K562 (cell line): Measurements from ENCODE around the gene ATP9A. TPM values are rescaled to one million over a fixed set of nuclear protein-coding genes. Genes with fewer than 3 reads are reported as not detected.

Experiments
- ATAC-seq: fragments of 200-7000 bp; cut with Tn5 transposase; 3 replicates; pipeline ENCODE4 v1.9.1; 2020; ENCODE audit warnings: moderate library complexity
- BruUV-seq: library from RNA; stranded (reverse); fragments of 400-500 nt; replicated peaks from 2 replicates; lab custom pipeline; 2021; lab: Mats Ljungman, UMichigan
- CTCF ChIA-PET: fragments of 300-600 bp; formaldehyde crosslinking; extraction: SDS; loops from one replicate; lab custom pipeline; 2021; ENCODE audit warnings: low intra/inter-chr PET ratio; lab: Yijun Ruan, JAX
- POLR2A ChIA-PET: fragments of 300-600, 350-650 bp; sonication (Branson Sonifier 250); formaldehyde crosslinking; extraction: SDS; loops from one replicate; lab custom pipeline; 2021; ENCODE audit warnings: antibody characterized with exemption, inconsistent platforms; lab: Yijun Ruan, JAX
- DNase-seq, 4 experiments: peaks; one replicate each; pipeline versions ENCODE4 v3.0.0 to v3.0.0-alpha.2; 2011 to 2018; ENCODE audit warnings: low spot score in 3 of 4, mixed read lengths in 3 of 4; ENCODE audit errors: extremely low read depth in 1 of 4
- FAIRE-seq: peaks from 2 replicates; lab custom pipeline; 2011; peaks lifted over from hg19 to GRCh38; lab: Jason Lieb, UNC
- H2AFZ ChIP-seq: 2 replicates; pipeline ENCODE4 v1.6.0; 2011; ENCODE audit warnings: low read depth, low read length, control low read depth, inconsistent platforms
- H3K27ac ChIP-seq: fragments of 200-600 bp; 3 replicates; pipeline ENCODE4 v1.8.0; 2011; ENCODE audit warnings: low read depth, mild to moderate bottlenecking, control low read depth, inconsistent platforms, low read length, moderate library complexity, mixed read lengths; ENCODE audit errors: extremely low read depth
- H3K27me3 ChIP-seq, 2 experiments: fragments of 300-600 bp in 1 of 2; 2 replicates in 1 of 2; 3 replicates in 1 of 2; pipeline versions ENCODE4 v1.6.0 to v1.8.0; 2011; ENCODE audit warnings: inconsistent platforms in 2 of 2, low read length in 2 of 2, mild to moderate bottlenecking in 1 of 2, mixed read lengths in 1 of 2, moderate library complexity in 1 of 2; ENCODE audit not compliant: control insufficient read depth in 2 of 2, insufficient read depth in 2 of 2
- H3K36me3 ChIP-seq: fragments of 300-600 bp; 3 replicates; pipeline ENCODE4 v1.8.0; 2011; ENCODE audit warnings: mild to moderate bottlenecking, low read length, inconsistent platforms; ENCODE audit not compliant: control insufficient read depth, insufficient read depth
- H3K4me1 ChIP-seq, 2 experiments: fragments of 200-600 bp in 1 of 2; replicated peaks in 1 of 2; 2 replicates in 1 of 2; 3 replicates in 1 of 2; pipeline versions ENCODE4 v1.5.1 to v1.8.0; 2011; ENCODE audit warnings: inconsistent platforms in 2 of 2, low read length in 2 of 2, mild to moderate bottlenecking in 1 of 2, mixed read lengths in 1 of 2, moderate library complexity in 1 of 2; ENCODE audit not compliant: control insufficient read depth in 2 of 2, insufficient read depth in 2 of 2
- H3K4me2 ChIP-seq: 2 replicates; pipeline ENCODE4 v1.6.1; 2011; ENCODE audit warnings: low read length, control low read depth, inconsistent platforms, mixed read lengths; ENCODE audit not compliant: insufficient read depth
- H3K4me3 ChIP-seq: fragments of 200-600 bp; sonication (generic), shearing (Covaris generic); 2 replicates; pipeline ENCODE4 v1.5.1; 2016; ENCODE audit warnings: control low read depth, inconsistent platforms
- H3K79me2 ChIP-seq: fragments of 200-600 bp; 3 replicates; pipeline ENCODE4 v1.8.0; 2011; ENCODE audit warnings: low read length, inconsistent platforms; ENCODE audit not compliant: control insufficient read depth, insufficient read depth
- H3K9ac ChIP-seq, 2 experiments: 2 replicates each; pipeline versions ENCODE4 v1.6.0 to v1.6.1; 2011; ENCODE audit warnings: low read depth in 2 of 2, low read length in 2 of 2, control low read depth in 1 of 2, inconsistent platforms in 1 of 2, mild to moderate bottlenecking in 1 of 2, mixed read lengths in 1 of 2; ENCODE audit not compliant: insufficient read depth in 1 of 2
- H3K9me1 ChIP-seq: one replicate; pipeline ENCODE4 v1.6.0; 2011; ENCODE audit warnings: inconsistent platforms, mild to moderate bottlenecking, low read length, moderate library complexity; ENCODE audit not compliant: control insufficient read depth, insufficient read depth
- H3K9me3 ChIP-seq: replicated peaks from 2 replicates; pipeline ENCODE4 v1.5.1; 2011; ENCODE audit warnings: low read depth, low read length, inconsistent platforms; ENCODE audit not compliant: control insufficient read depth, insufficient read depth
- H4K20me1 ChIP-seq: replicated peaks from 2 replicates; pipeline ENCODE4 v1.6.1; 2011; ENCODE audit warnings: low read length, inconsistent platforms, mixed read lengths; ENCODE audit not compliant: control insufficient read depth, insufficient read depth
- CEBPB ChIP-seq: fragments of 450-650 bp; IDR thresholded peaks from 2 replicates; pipeline ENCODE4 v1.6.1; 2016; ENCODE audit warnings: missing genetic modification characterization, missing compliant biosample characterization
- CEBPG ChIP-seq, 3 experiments: fragments of 200-800 bp in 1 of 3; sonication (Bioruptor generic) in 1 of 3; sonication (generic) in 1 of 3; formaldehyde crosslinking in 1 of 3; IDR thresholded peaks in 2 of 3; conservative IDR thresholded peaks in 1 of 3; 2 replicates each; pipeline versions ENCODE4 v1.6.1 to v1.8.0; 2016 to 2022; ENCODE audit warnings: missing compliant biosample characterization in 2 of 3, missing genetic modification characterization in 2 of 3, mild to moderate bottlenecking in 1 of 3, missing genetic modification reagents in 1 of 3
- DEAF1 ChIP-seq: fragments of 450-650 bp; formaldehyde crosslinking; IDR thresholded peaks from 2 replicates; pipeline ENCODE4 v1.4.0; 2020; ENCODE audit warnings: mild to moderate bottlenecking, moderate library complexity
- FOXK1 ChIP-seq: sonication (generic); formaldehyde crosslinking; IDR thresholded peaks from 2 replicates; pipeline ENCODE4 v1.8.0; 2022; ENCODE audit warnings: missing genetic modification reagents, mild to moderate bottlenecking, borderline replicate concordance
- HDAC2 ChIP-seq: fragments of 450-650 bp; IDR thresholded peaks from 2 replicates; pipeline ENCODE4 v1.6.1; 2016; ENCODE audit warnings: mild to moderate bottlenecking
- TBL1XR1 ChIP-seq, 2 experiments: IDR thresholded peaks; 2 replicates each; pipeline ENCODE4 v1.6.1; 2012; ENCODE audit warnings: improper control_type of control experiment in 2 of 2, low read length in 2 of 2, mild to moderate bottlenecking in 1 of 2
- ZBTB43 ChIP-seq: sonication (generic); formaldehyde crosslinking; IDR thresholded peaks from 2 replicates; pipeline ENCODE4 v1.8.0; 2023; ENCODE audit warnings: mild to moderate bottlenecking, missing genetic modification reagents
- ZNF449 ChIP-seq: fragments of 250-450 bp; sonication (Bioruptor Pico); IDR thresholded peaks from 2 replicates; pipeline ENCODE4 v1.8.0; 2022; ENCODE audit warnings: moderate library complexity, mild to moderate bottlenecking, inconsistent platforms
- ZNF655 ChIP-seq: fragments of 250-450 bp; sonication (Bioruptor Pico); IDR thresholded peaks from 2 replicates; pipeline ENCODE4 v1.5.0; 2021
- WGBS: fragments of 100-300 bp; shearing (Covaris generic); methylation state at CpG from one replicate; pipeline ENCODE4 v1.1.6; 2016; ENCODE audit warnings: low coverage, mixed read lengths; ENCODE audit not compliant: insufficient coverage; ENCODE audit errors: missing lambda C conversion rate; 5-methylcytosine and 5-hydroxymethylcytosine counted together
- in situ Hi-C: fragments of 300-500 bp; cut with MboI; formaldehyde crosslinking; loops from 4 replicates; pipeline ENCODE4 v1.15.0; 2018; ENCODE audit warnings: inconsistent platforms, mixed read lengths
- intact Hi-C: fragments of 100-400 bp; cut with micrococcal nuclease; formaldehyde crosslinking; loops from 2 replicates; pipeline ENCODE4 v1.14.2; 2022
- polyA plus RNA-seq, 8 experiments: library from polyadenylated mRNA; depleted of rRNA in 4 of 8; stranded (reverse) in 5 of 8; unstranded in 3 of 8; fragments of >200 nt; fragmentation: Nextera tagmentation in 2 of 8; fragmentation: Illumina TruSeq in 1 of 8; extraction: Ambion mirVana in 2 of 8; extraction: Trizol in 1 of 8; gene quantifications; 2 replicates each; pipeline versions ENCODE4 v1.2.1 to v1.2.3, GENCODE V29; 2011 to 2014; ENCODE audit warnings: inconsistent platforms in 1 of 8, missing spikeins in 1 of 8
- total RNA-seq, 7 experiments: library from RNA; depleted of rRNA in 6 of 7; stranded (reverse); fragments of >200 nt in 6 of 7; fragmentation: Illumina TruSeq in 2 of 7; extraction: Trizol in 2 of 7; gene quantifications; 2 replicates each; pipeline versions ENCODE4 v1.2.1 to v1.2.3, GENCODE V29; 2011 to 2021; ENCODE audit warnings: low replicate concordance in 1 of 7

Gene ATP9A
- total and polyA plus RNA-seq, 9 of the 15 experiments (the other 6 are each of a cell fraction or from before 2014, with no cell fraction given), result 0.18 to 0.62 (median 0.29) TPM

GRCh38 chr20:51792960-51793359 is 24.8 kb upstream of the ATP9A start:
- no peak for TF ChIP-seq FOXK1 (CRISPR knock-in tag)
- no peak for TF ChIP-seq HDAC2
- TF ChIP-seq CEBPG (CRISPR knock-in tag; IDR thresholded peaks at IDR 0.05), result no peak
- peak; percentile 63 to 91 for TF ChIP-seq CEBPG (tag; conservative IDR thresholded peaks at IDR 0.05 in 1 of 2, IDR thresholded peaks at IDR 0.05 in 1 of 2)
- TF ChIP-seq CEBPB (tag), result peak; percentile 92
- intact Hi-C loops, result no loop called here
- no peaks in the 10 kb centered on the region for H3K9me1 ChIP-seq
- no peaks in the 10 kb centered on the region for H3K9me3 ChIP-seq
- CTCF ChIA-PET, result no interaction called here
- H3K27ac ChIP-seq, result no peak overlapping the region
- FAIRE-seq (no peak), DNase-seq (no peak), ATAC-seq (no peak)
- 1% methylated on average over 7 of the region's 7 CpGs for WGBS
- H4K20me1 ChIP-seq, result no peaks in the 10 kb centered on the region
- BruUV-seq, result no TSS peak
- peaks cover 35 to 53% of the 10 kb centered on the region in 2 experiments for H3K27me3 ChIP-seq
- POLR2A ChIA-PET, result no interaction called here
- H3K79me2 ChIP-seq, result no peaks in the 10 kb centered on the region
- H3K9ac ChIP-seq, result no peak overlapping the region
- no peaks in the 10 kb centered on the region; a peak in 1 of 5 replicates for H3K4me1 ChIP-seq
- H3K4me2 ChIP-seq, result no peak overlapping the region
- in situ Hi-C loops, result no loop called here
- no peak overlapping the region for H2AFZ ChIP-seq
- H3K4me3 ChIP-seq, result no peak overlapping the region
- no peaks in the 10 kb centered on the region for H3K36me3 ChIP-seq

GRCh38 chr20:51791626-51792025 is 23.4 kb upstream of the ATP9A start:
- intact Hi-C loops (no loop called here), in situ Hi-C loops (no loop called here)
- Histone ChIP-seq H3K4me2 (no peak overlapping the region), H3K4me1 (no peaks in the 10 kb centered on the region; a peak in 1 of 5 replicates), H3K79me2 (no peaks in the 10 kb centered on the region), H3K9ac (no peak overlapping the region; a peak in 1 of 4 replicates), H3K9me1 (no peaks in the 10 kb centered on the region), H3K36me3 (no peaks in the 10 kb centered on the region), H3K27me3 (peaks cover 35 to 59% of the 10 kb centered on the region in 2 experiments), H3K27ac (no peak overlapping the region), H4K20me1 (no peaks in the 10 kb centered on the region), H2AFZ (no peak overlapping the region), H3K9me3 (no peaks in the 10 kb centered on the region), H3K4me3 (no peak overlapping the region)
- DNase-seq (no peak), FAIRE-seq (no peak), ATAC-seq (no peak)
- BruUV-seq, result no TSS peak
- ChIA-PET POLR2A (interaction anchor here (0.6 to 1.0 kb wide), 2 partner anchors 16 to 668 kb away, joined by 3 to 4 read pairs; no protein-coding TSS in a partner anchor), CTCF (no interaction called here)
- WGBS, result 6% methylated on average over 13 of the region's 13 CpGs
- TF ChIP-seq TBL1XR1 (IDR thresholded peaks at IDR 0.05; ENCODE audit: low read length in 2 of 2) (no peak), ZBTB43 (CRISPR knock-in tag) (no peak), DEAF1 (no peak), ZNF449 (CRISPR knock-in tag) (no peak), ZNF655 (no peak)
